ENCODE measurements around the gene TTC39C. TPM values are rescaled to one million over a fixed set of nuclear protein-coding genes. Genes with fewer than 3 reads are reported as not detected.

The TTC39C gene
- total RNA-seq, 1 donor: 42.7 TPM

GRCh38 chr18:24031318-24031717, 16.8 kb downstream of the TTC39C start:
- Histone ChIP-seq H3K9me3 (ENCODE audit: low read depth, low read length) (no peaks in the 10 kb centered on the region), H3K36me3 (ENCODE audit: insufficient read depth, low read length) (no peaks in the 10 kb centered on the region), H2AFZ (ENCODE audit: low read length) (no peak overlapping the region), H3K4me3 (ENCODE audit: insufficient read depth, low read length) (no peak overlapping the region), H3K27me3 (ENCODE audit: insufficient read depth, low read length) (no peaks in the 10 kb centered on the region), H3K4me1 (ENCODE audit: insufficient read depth, low read length) (peaks cover 13% of the 10 kb centered on the region), H3K4me2 (ENCODE audit: insufficient read depth, low read length) (no peak overlapping the region), H3K79me2 (ENCODE audit: insufficient read depth, low read length) (peaks cover 60% of the 10 kb centered on the region), H3K27ac (ENCODE audit: low read depth, low read length) (no peak overlapping the region), H4K20me1 (ENCODE audit: insufficient read depth, low read length) (peaks cover 36% of the 10 kb centered on the region)
- TF ChIP-seq CTCF (IDR thresholded peaks at IDR 0.05; ENCODE audit: extremely low read depth, low read depth, low read length): no peak
- no peak for DNase-seq (ENCODE audit: insufficient read length, low spot score, missing footprints)

- H3K27ac ChIP-seq (ENCODE audit: low read depth, low read length): no peak overlapping the region
- peaks cover 63% of the 10 kb centered on the region for H3K79me2 ChIP-seq (ENCODE audit: insufficient read depth, low read length)
- no peak for DNase-seq (ENCODE audit: insufficient read length, low spot score, missing footprints)
- H3K4me3 ChIP-seq (ENCODE audit: insufficient read depth, low read length): no peak overlapping the region
- TF ChIP-seq CTCF (IDR thresholded peaks at IDR 0.05; ENCODE audit: extremely low read depth, low read depth, low read length): no peak
- no peaks in the 10 kb centered on the region for H3K36me3 ChIP-seq (ENCODE audit: insufficient read depth, low read length)
- peaks cover 31% of the 10 kb centered on the region for H4K20me1 ChIP-seq (ENCODE audit: insufficient read depth, low read length)
- no peaks in the 10 kb centered on the region for H3K27me3 ChIP-seq (ENCODE audit: insufficient read depth, low read length)
- H2AFZ ChIP-seq (ENCODE audit: low read length): no peak overlapping the region
- peaks cover 13% of the 10 kb centered on the region for H3K4me1 ChIP-seq (ENCODE audit: insufficient read depth, low read length)
- H3K4me2 ChIP-seq (ENCODE audit: insufficient read depth, low read length): no peak overlapping the region
- no peaks in the 10 kb centered on the region for H3K9me3 ChIP-seq (ENCODE audit: low read depth, low read length)
Observed at GRCh38 chr18:24031916-24032315, 17.4 kb downstream of the TTC39C start.

- peaks cover 71% of the 10 kb centered on the region for H3K79me2 ChIP-seq (ENCODE audit: insufficient read depth, low read length)
- no peak overlapping the region for H3K27ac ChIP-seq (ENCODE audit: low read depth, low read length)
- no peaks in the 10 kb centered on the region for H3K36me3 ChIP-seq (ENCODE audit: insufficient read depth, low read length)
- H3K4me2 ChIP-seq (ENCODE audit: insufficient read depth, low read length): no peak overlapping the region
- H2AFZ ChIP-seq (ENCODE audit: low read length): no peak overlapping the region
- no peak overlapping the region for H3K4me3 ChIP-seq (ENCODE audit: insufficient read depth, low read length)
- TF ChIP-seq CTCF (IDR thresholded peaks at IDR 0.05; ENCODE audit: extremely low read depth, low read depth, low read length): no peak
- no peaks in the 10 kb centered on the region for H3K27me3 ChIP-seq (ENCODE audit: insufficient read depth, low read length)
- H3K4me1 ChIP-seq (ENCODE audit: insufficient read depth, low read length): no peaks in the 10 kb centered on the region
- no peak for DNase-seq (ENCODE audit: insufficient read length, low spot score, missing footprints)
- H4K20me1 ChIP-seq (ENCODE audit: insufficient read depth, low read length): peaks cover 45% of the 10 kb centered on the region
- H3K9me3 ChIP-seq (ENCODE audit: low read depth, low read length): no peaks in the 10 kb centered on the region
Observed at GRCh38 chr18:24033641-24034412, 19.3 kb downstream of the TTC39C start.

GRCh38 chr18:24035316-24035715, 20.8 kb downstream of the TTC39C start:
- no peaks in the 10 kb centered on the region for H3K36me3 ChIP-seq (ENCODE audit: insufficient read depth, low read length)
- H3K79me2 ChIP-seq (ENCODE audit: insufficient read depth, low read length): peaks cover 72% of the 10 kb centered on the region
- H3K27me3 ChIP-seq (ENCODE audit: insufficient read depth, low read length): no peaks in the 10 kb centered on the region
- TF ChIP-seq CTCF (IDR thresholded peaks at IDR 0.05; ENCODE audit: extremely low read depth, low read depth, low read length): no peak
- H3K27ac ChIP-seq (ENCODE audit: low read depth, low read length): no peak overlapping the region
- DNase-seq (ENCODE audit: insufficient read length, low spot score, missing footprints): no peak
- H3K9me3 ChIP-seq (ENCODE audit: low read depth, low read length): no peaks in the 10 kb centered on the region
- no peak overlapping the region for H2AFZ ChIP-seq (ENCODE audit: low read length)
- no peak overlapping the region for H3K4me2 ChIP-seq (ENCODE audit: insufficient read depth, low read length)
- H3K4me3 ChIP-seq (ENCODE audit: insufficient read depth, low read length): no peak overlapping the region
- H4K20me1 ChIP-seq (ENCODE audit: insufficient read depth, low read length): peaks cover 53% of the 10 kb centered on the region
- no peaks in the 10 kb centered on the region for H3K4me1 ChIP-seq (ENCODE audit: insufficient read depth, low read length)

Data from osteoblast (primary cell).